RWPE1 (cell line): Measurements from ENCODE around the gene ABCA1.
"Not testable (repeated sequence)": the region's sequence is repeated elsewhere in the genome, so short reads cannot be mapped to it uniquely, and the experiment has no call there.

ENCODE experiments used
- CTCF ChIA-PET: fragments of 350-600 bp; sonication (Branson Sonifier 250); formaldehyde crosslinking; extraction: SDS; loops from one replicate; lab custom pipeline; 2021; lab: Yijun Ruan, JAX
- POLR2A ChIA-PET: fragments of 400-600 bp; formaldehyde crosslinking; extraction: SDS; loops from one replicate; lab custom pipeline; 2020; ENCODE audit warnings: antibody characterized with exemption; ENCODE audit not compliant: low non-redundant PET; lab: Yijun Ruan, JAX
- DNase-seq: peaks from one replicate; pipeline ENCODE4 v3.0.0; 2012; ENCODE audit warnings: low spot score
- H3K27ac ChIP-seq: fragments of 450-650 bp; 2 replicates; pipeline ENCODE4 v1.5.1; 2017
- CTCF ChIP-seq: fragments of 450-650 bp; conservative IDR thresholded peaks from 2 replicates; pipeline ENCODE4 v1.5.1; 2017; ENCODE audit warnings: low read depth, mild to moderate bottlenecking

ABCA1 gene

GRCh38 chr9:104931256-104931655 is 3.3 kb upstream of the ABCA1 start:
- POLR2A ChIA-PET, result no interaction called here
- CTCF ChIA-PET, result interaction anchor here (0.6 kb wide), 1 partner anchor 195 kb away, joined by 3 read pairs; no protein-coding TSS in a partner anchor
- TF ChIP-seq CTCF, result no peak
- no peak for DNase-seq
- no peak overlapping the region for H3K27ac ChIP-seq

DNA sequence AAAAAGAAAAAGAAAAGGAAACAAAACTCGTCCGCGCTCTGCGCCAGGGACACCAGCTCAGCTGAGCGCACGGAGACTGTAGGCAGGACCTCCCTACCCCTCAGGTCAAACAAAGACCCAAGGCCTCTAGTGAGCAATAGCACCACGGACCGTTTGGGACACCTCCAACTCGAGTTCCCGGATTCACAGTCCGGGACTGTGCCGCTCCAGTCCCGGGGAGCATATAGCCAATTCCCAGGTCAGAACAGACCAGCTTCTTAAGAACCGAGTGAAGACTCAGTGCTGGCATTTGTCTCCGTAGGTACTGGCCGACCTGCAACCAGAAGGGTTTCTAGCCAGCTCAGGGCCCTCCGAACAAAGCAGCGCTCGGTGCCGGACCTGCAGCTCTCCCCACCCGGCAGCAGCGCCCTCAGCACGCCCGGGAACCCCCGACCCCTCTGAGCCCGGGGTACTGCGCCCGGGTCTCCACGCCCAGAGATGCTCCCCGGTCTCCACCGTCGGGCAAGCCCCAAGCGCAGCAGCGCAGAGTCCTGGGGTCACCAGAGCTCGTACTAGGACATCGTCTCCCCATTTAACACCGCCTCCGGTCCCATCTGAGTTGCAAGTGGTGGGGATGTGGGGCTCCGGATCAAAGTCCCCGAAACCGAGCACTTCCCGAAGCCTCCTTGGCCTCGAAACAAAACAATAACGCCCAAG is 591 bp downstream of the ABCA1 start:
- POLR2A ChIA-PET, result interaction anchor here (0.7 to 1.4 kb wide), 2 partner anchors 137 to 244 kb away, joined by 5 to 8 read pairs; no protein-coding TSS in a partner anchor
- CTCF ChIA-PET, result interaction anchor here (0.6 to 3.0 kb wide), 18 partner anchors 13 to 317 kb away, joined by 3 to 10 read pairs (median 5); partner anchors contain the start of gene SLC44A1
- DNase-seq, result peak; percentile 63
- H3K27ac ChIP-seq, result peak overlapping the region; percentile 91
- no peak for TF ChIP-seq CTCF

GRCh38 chr9:104923740-104924139 is 4.2 kb downstream of the ABCA1 start:
- DNase-seq, result no peak
- CTCF ChIA-PET, result interaction anchor here (0.6 to 1.5 kb wide), 3 partner anchors 35 to 781 kb away, joined by 3 to 7 read pairs (median 4); no protein-coding TSS in a partner anchor
- POLR2A ChIA-PET, result no interaction called here
- no peak overlapping the region for H3K27ac ChIP-seq
- TF ChIP-seq CTCF, result no peak

- H3K27ac ChIP-seq, result no peak overlapping the region
- ChIA-PET CTCF (interaction anchor here (0.5 to 1.5 kb wide), 4 partner anchors 12 to 781 kb away, joined by 3 to 4 read pairs (median 3); no protein-coding TSS in a partner anchor), POLR2A (no interaction called here)
- no peak for DNase-seq
- no peak for TF ChIP-seq CTCF
These were observed 4.7 kb downstream of the ABCA1 start for GRCh38 chr9:104923289-104923688.

DNA sequence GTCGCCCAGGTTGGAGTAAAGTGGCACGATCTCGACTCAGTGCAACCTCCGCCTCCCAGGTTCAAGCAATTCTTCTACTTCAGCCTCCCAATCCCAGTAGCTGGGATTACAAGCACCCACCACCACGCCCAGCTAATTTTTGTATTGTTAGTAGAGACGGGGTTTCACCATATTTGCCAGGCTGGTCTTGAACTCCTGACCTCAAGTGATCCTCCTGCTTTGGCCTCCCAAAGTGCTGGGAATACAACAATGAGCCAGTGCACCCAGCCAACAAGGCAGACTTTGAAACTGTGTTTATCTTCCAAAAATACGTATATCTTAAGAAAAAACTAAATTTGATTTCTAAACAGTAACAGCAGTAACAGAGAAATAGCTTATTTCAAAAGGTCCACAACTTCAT is 5.2 kb downstream of the ABCA1 start:
- CTCF ChIA-PET, result interaction anchor here (0.5 to 1.5 kb wide), 3 partner anchors 12 to 492 kb away, joined by 3 read pairs; no protein-coding TSS in a partner anchor

DNA sequence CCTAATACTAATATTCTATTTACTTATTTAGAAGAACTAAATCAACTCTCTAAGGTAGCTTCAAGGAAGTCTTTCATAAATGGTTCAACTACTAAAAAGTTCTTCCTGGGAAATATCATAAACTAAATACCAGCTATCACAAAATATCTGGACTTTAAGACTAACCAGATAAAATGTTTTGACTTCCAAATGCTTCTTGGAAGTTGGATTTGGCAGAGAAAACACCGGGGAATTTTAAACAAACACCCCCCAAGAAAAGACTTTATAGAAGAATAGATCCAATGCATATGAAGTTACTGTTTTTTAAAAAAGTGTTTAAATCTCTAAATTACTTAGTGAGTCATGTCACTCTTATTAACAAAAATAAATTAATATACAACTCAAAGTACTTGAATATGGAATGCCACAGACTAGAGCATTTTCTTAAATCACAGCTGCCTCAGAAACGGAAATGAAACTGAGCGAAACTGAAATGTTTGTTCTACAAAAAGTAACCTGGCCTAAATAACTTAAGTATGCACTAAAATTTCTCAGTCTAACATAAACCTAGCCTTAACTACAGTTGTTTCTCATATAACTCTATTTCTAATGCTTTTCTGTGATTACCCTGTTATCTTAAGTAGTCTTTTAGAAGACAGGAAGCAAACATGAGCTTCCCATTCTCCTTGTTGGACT is 6.8 kb downstream of the ABCA1 start:
- TF ChIP-seq CTCF, result no peak
- no peak for DNase-seq
- POLR2A ChIA-PET, result no interaction called here
- CTCF ChIA-PET, result interaction anchor here (0.7 kb wide), 1 partner anchor 58 kb away, joined by 4 read pairs; no protein-coding TSS in a partner anchor
- H3K27ac ChIP-seq, result no peak overlapping the region

More for the DNA sequence above, 5.2 kb downstream of the ABCA1 start:
- DNase-seq, POLR2A ChIA-PET, H3K27ac ChIP-seq: not testable (repeated sequence)
